Mucosa of rectum (tissue), 2 donors: Measurements from ENCODE around the gene GPR157.

Experiments
- H3K27ac ChIP-seq, 2 donors: one replicate each; pipeline ENCODE4 v1.7.0; 2013; ENCODE audit warnings: inconsistent platforms in 2 of 2, low read depth in 2 of 2, low read length in 2 of 2
- H3K27me3 ChIP-seq, 2 donors: one replicate each; pipeline ENCODE4 v1.7.0; 2013; ENCODE audit warnings: low read length in 2 of 2; ENCODE audit not compliant: control insufficient read depth in 2 of 2, insufficient read depth in 2 of 2
- H3K36me3 ChIP-seq, 2 donors: one replicate each; pipeline ENCODE4 v1.7.0; 2013; ENCODE audit warnings: low read length in 2 of 2; ENCODE audit not compliant: control insufficient read depth in 2 of 2, insufficient read depth in 2 of 2
- H3K4me1 ChIP-seq, 2 donors: one replicate each; pipeline ENCODE4 v1.7.0; 2013; ENCODE audit warnings: low read length in 2 of 2, mild to moderate bottlenecking in 1 of 2; ENCODE audit not compliant: control insufficient read depth in 2 of 2, insufficient read depth in 2 of 2
- H3K4me3 ChIP-seq, 2 donors: one replicate each; pipeline ENCODE4 v1.7.0; 2013; ENCODE audit warnings: low read length in 2 of 2
- H3K9ac ChIP-seq, 2 donors: one replicate each; pipeline ENCODE4 v1.7.0; 2013; ENCODE audit warnings: low read length in 2 of 2, low read depth in 1 of 2, mild to moderate bottlenecking in 1 of 2
- H3K9me3 ChIP-seq, 2 donors: one replicate each; pipeline ENCODE4 v1.7.0; 2013; ENCODE audit warnings: low read length in 2 of 2; ENCODE audit not compliant: control insufficient read depth in 2 of 2
- donor health status: healthy.
- donor health status: Normal muscosa, but diverticular disease.

Gene GPR157

GRCh38 chr1:9065213-9065751 is 63.6 kb downstream of the GPR157 start:
- Histone ChIP-seq H3K27me3 (no peaks in the 10 kb centered on the region), H3K9ac (no peak overlapping the region), H3K36me3 (no peaks in the 10 kb centered on the region), H3K27ac (no peak overlapping the region), H3K9me3 (no peaks in the 10 kb centered on the region), H3K4me3 (no peak overlapping the region), H3K4me1 (peaks cover 8 to 12% of the 10 kb centered on the region in 2 donors)

GRCh38 chr1:9062846-9063245 is 66.1 kb downstream of the GPR157 start:
- H3K27ac ChIP-seq, result no peak overlapping the region
- no peaks in the 10 kb centered on the region for H3K36me3 ChIP-seq
- H3K9me3 ChIP-seq, result no peaks in the 10 kb centered on the region
- H3K27me3 ChIP-seq, result no peaks in the 10 kb centered on the region
- no peak overlapping the region for H3K4me3 ChIP-seq
- H3K9ac ChIP-seq, result peak overlapping the region in 1 of 2 donors; percentile 24
- peaks cover 0 to 3% of the 10 kb centered on the region in 2 donors for H3K4me1 ChIP-seq

- Histone ChIP-seq H3K36me3 (no peaks in the 10 kb centered on the region), H3K9ac (no peak overlapping the region), H3K27ac (no peak overlapping the region), H3K4me3 (no peak overlapping the region), H3K9me3 (no peaks in the 10 kb centered on the region), H3K27me3 (no peaks in the 10 kb centered on the region), H3K4me1 (peaks cover 0 to 2% of the 10 kb centered on the region in 2 donors)
Observed at GRCh38 chr1:9062021-9062471, 66.9 kb downstream of the GPR157 start.

GRCh38 chr1:9061252-9061960 is 67.5 kb downstream of the GPR157 start:
- H3K4me1 ChIP-seq, result no peaks in the 10 kb centered on the region
- H3K9me3 ChIP-seq, result no peaks in the 10 kb centered on the region
- H3K9ac ChIP-seq, result no peak overlapping the region
- no peaks in the 10 kb centered on the region for H3K36me3 ChIP-seq
- no peak overlapping the region for H3K27ac ChIP-seq
- no peaks in the 10 kb centered on the region for H3K27me3 ChIP-seq
- H3K4me3 ChIP-seq, result no peak overlapping the region

- Histone ChIP-seq H3K4me1 (no peaks in the 10 kb centered on the region), H3K27me3 (no peaks in the 10 kb centered on the region), H3K4me3 (no peak overlapping the region), H3K36me3 (no peaks in the 10 kb centered on the region), H3K27ac (no peak overlapping the region), H3K9me3 (no peaks in the 10 kb centered on the region), H3K9ac (no peak overlapping the region)
Observed at GRCh38 chr1:9059891-9060744, 68.8 kb downstream of the GPR157 start.

GRCh38 chr1:9058465-9058864 is 70.4 kb downstream of the GPR157 start:
- H3K9me3 ChIP-seq, result no peaks in the 10 kb centered on the region
- H3K36me3 ChIP-seq, result no peaks in the 10 kb centered on the region
- H3K27me3 ChIP-seq, result no peaks in the 10 kb centered on the region
- H3K4me3 ChIP-seq, result no peak overlapping the region
- H3K9ac ChIP-seq, result no peak overlapping the region
- H3K27ac ChIP-seq, result no peak overlapping the region
- H3K4me1 ChIP-seq, result no peaks in the 10 kb centered on the region

- Histone ChIP-seq H3K27me3 (no peaks in the 10 kb centered on the region), H3K4me3 (no peak overlapping the region), H3K27ac (no peak overlapping the region), H3K9me3 (no peaks in the 10 kb centered on the region), H3K4me1 (no peaks in the 10 kb centered on the region), H3K9ac (no peak overlapping the region), H3K36me3 (no peaks in the 10 kb centered on the region)
Observed at GRCh38 chr1:9057851-9058250, 71.1 kb downstream of the GPR157 start.

GRCh38 chr1:9052272-9053049 is 76.4 kb downstream of the GPR157 start:
- Histone ChIP-seq H3K9ac (no peak overlapping the region), H3K4me3 (no peak overlapping the region), H3K27ac (no peak overlapping the region), H3K27me3 (no peaks in the 10 kb centered on the region), H3K4me1 (peaks cover 4 to 6% of the 10 kb centered on the region in 2 donors), H3K9me3 (no peaks in the 10 kb centered on the region), H3K36me3 (no peaks in the 10 kb centered on the region)

- H3K36me3 ChIP-seq, result no peaks in the 10 kb centered on the region
- no peak overlapping the region for H3K9ac ChIP-seq
- H3K27me3 ChIP-seq, result no peaks in the 10 kb centered on the region
- H3K9me3 ChIP-seq, result no peaks in the 10 kb centered on the region
- no peak overlapping the region for H3K4me3 ChIP-seq
- peaks cover 4 to 6% of the 10 kb centered on the region in 2 donors for H3K4me1 ChIP-seq
- no peak overlapping the region for H3K27ac ChIP-seq
Observed at GRCh38 chr1:9051379-9051778, 77.5 kb downstream of the GPR157 start.
